ENCODE results near the gene TRIM40.

Gene TRIM40

DNA sequence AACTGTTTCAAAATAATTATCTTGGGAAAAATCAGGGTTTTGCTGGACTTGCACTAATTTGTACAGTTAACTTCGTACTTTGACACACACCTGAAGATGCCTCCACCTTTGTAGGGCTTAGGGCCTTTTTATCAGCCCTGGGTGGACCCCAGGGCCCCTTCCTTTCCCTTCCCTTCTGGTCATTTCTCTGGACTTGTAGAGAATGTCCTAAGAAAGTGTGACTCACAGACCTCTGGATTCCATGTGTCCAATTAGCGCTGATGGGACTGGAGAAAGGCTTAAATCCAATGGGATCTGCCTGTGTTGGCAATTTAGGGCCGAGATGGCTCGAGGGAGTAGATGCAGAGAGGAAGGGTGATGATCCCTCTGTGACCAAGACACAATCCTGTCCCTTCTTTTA is 36.7 kb downstream of the TRIM40 start:
- H3K4me3 ChIP-seq (ENCODE audit: low read length), result no peak overlapping the region
- no peak for TF ChIP-seq ZNF274 (IDR thresholded peaks at IDR 0.05; ENCODE audit: low read depth, low read length)

DNA sequence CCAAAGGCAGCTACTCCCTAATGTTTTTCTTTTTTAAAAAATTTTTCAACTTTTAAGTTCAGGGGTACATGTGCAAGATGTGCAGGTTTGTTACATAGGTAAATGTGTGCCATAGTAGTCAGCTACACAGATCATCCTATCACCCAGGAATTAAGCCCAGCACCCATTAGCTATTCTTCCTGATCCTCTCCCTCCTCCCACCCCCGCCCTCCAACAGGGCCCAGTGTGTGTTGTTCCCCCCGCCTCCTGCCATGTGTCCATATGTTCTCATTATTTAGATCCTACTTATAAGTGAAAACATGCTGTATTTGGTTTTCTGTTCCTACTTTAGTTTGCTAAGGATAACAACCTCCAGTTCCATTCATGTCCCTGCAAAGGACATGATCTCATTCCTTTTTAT is 39.8 kb downstream of the TRIM40 start:
- TF ChIP-seq ZNF274 (IDR thresholded peaks at IDR 0.05; ENCODE audit: low read depth, low read length), result no peak
- no peak overlapping the region for H3K4me3 ChIP-seq (ENCODE audit: low read length)

DNA sequence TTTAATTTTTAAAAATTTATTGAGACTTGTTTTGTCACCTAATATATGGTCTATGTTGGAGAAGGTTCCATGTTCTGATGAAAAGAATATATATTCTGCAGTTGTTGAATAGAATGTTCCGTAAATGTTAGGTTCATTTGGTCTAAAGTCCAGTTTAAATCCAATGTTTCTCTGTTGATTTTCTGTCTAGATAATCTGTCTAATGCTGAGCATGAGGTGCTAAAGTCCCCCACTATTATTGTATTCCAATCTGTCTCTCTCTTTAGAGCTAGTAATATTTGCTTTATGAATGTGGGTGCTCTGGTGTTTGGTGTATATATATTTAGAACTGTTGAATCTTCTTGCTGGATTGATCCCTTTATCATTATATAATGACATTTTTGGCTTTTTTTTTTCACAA is 42.9 kb downstream of the TRIM40 start:
- TF ChIP-seq ZNF274 (IDR thresholded peaks at IDR 0.05; ENCODE audit: low read depth, low read length), result no peak
- H3K4me3 ChIP-seq (ENCODE audit: low read length), result no peak overlapping the region

GRCh38 chr6:30180145-30180544 is 44.2 kb downstream of the TRIM40 start:
- H3K4me3 ChIP-seq (ENCODE audit: low read length), result no peak overlapping the region
- TF ChIP-seq ZNF274 (IDR thresholded peaks at IDR 0.05; ENCODE audit: low read depth, low read length), result no peak

- no peak overlapping the region for H3K4me3 ChIP-seq (ENCODE audit: low read length)
- no peak for TF ChIP-seq ZNF274 (IDR thresholded peaks at IDR 0.05; ENCODE audit: low read depth, low read length)
Observed at GRCh38 chr6:30184417-30185031, 48.6 kb downstream of the TRIM40 start.

GRCh38 chr6:30185846-30186484 is 50.0 kb downstream of the TRIM40 start:
- no peak overlapping the region for H3K4me3 ChIP-seq (ENCODE audit: low read length)

GRCh38 chr6:30188541-30188940 is 52.6 kb downstream of the TRIM40 start:
- no peak overlapping the region for H3K4me3 ChIP-seq (ENCODE audit: low read length)

More at GRCh38 chr6:30185846-30186484, 50.0 kb downstream of the TRIM40 start:
- no peak for TF ChIP-seq ZNF274 (IDR thresholded peaks at IDR 0.05; ENCODE audit: low read depth, low read length)

DNA sequence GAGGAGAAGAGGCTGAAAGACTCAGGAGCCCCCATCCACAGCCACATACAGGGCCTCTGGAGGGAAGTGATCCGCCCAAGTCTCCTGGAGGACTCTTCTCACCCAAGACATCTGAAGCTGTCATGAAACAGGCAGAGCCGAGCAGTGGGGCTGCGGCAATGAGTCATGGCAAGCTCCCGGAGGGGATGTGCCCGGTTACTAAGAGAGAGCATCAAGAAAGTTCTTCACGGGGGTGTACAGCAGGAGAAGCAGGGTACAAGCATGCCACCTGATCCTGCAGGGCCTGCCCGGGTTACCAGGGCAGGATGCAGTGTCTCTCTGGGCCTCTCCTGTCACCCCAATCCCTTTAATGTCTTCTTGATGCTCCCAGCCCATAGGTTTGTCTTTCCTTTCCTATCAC is 56.1 kb downstream of the TRIM40 start:
- H3K4me3 ChIP-seq (ENCODE audit: low read length), result no peak overlapping the region
- TF ChIP-seq ZNF274 (IDR thresholded peaks at IDR 0.05; ENCODE audit: low read depth, low read length), result no peak

More at GRCh38 chr6:30188541-30188940, 52.6 kb downstream of the TRIM40 start:
- TF ChIP-seq ZNF274 (IDR thresholded peaks at IDR 0.05; ENCODE audit: low read depth, low read length), result no peak

DNA sequence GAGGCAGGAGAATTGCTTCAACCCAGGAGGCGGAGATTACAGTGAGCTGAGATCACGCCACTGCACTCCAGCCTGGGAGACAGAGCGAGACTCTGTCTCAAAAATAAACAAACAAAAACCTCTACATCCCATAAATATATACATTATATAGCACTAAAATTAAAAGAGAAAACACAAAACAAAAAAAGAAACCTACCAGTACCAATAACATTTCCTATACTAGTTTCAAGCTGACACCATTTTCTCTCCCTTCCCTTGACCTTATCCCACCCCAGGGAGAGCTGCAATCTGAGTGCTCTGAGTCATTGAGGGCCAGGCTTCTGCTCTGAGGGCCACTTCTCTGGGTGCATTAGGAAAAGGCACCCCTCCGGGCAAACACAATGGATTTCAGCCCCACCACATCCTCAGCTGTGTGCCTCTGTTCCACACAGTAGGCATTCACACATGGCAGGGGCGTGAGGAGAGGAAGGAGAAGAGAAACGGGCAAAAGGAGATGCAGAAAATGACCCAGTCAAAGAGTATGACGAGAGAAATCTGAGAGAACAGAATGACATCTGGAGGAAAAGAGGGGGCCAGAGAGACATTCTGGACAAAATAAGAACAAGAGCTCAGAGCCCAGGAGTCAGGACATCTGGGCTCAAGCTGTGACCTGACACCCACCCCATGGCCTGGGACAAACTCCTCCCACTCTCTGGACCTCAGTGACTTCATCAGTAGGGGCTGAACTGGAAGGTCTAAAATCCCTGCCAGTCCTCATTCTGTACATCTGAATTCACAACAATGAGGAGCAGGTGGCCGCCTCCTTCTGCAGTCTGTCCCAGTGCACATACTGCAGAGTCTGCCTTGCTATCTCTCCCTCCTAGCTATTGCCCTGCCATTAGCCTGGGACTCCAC is 59.1 kb downstream of the TRIM40 start:
- no peak for TF ChIP-seq ZNF274 (IDR thresholded peaks at IDR 0.05; ENCODE audit: low read depth, low read length)
- H3K4me3 ChIP-seq (ENCODE audit: low read length), result no peak overlapping the region

DNA sequence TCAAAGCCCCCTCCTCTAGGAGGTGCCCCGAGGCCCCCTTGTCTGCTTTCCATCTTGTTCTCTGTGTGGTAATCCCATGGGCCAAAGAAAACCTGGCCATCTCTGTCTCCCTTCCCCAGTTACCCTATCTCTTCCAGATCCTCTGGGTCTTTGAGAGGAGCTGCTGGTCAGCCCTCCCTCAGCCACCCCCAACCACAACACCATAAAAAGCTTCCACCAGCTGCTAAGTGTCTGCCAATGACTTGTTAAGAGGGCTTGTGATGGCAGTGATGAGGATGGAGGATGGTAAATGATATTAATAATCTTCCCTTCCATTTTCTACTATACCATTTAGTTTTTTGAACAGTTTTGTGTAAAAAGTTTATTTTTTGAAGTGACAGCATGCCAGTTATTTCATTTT is 60.0 kb downstream of the TRIM40 start:
- no peak for TF ChIP-seq ZNF274 (IDR thresholded peaks at IDR 0.05; ENCODE audit: low read depth, low read length)
- H3K4me3 ChIP-seq (ENCODE audit: low read length), result no peak overlapping the region

DNA sequence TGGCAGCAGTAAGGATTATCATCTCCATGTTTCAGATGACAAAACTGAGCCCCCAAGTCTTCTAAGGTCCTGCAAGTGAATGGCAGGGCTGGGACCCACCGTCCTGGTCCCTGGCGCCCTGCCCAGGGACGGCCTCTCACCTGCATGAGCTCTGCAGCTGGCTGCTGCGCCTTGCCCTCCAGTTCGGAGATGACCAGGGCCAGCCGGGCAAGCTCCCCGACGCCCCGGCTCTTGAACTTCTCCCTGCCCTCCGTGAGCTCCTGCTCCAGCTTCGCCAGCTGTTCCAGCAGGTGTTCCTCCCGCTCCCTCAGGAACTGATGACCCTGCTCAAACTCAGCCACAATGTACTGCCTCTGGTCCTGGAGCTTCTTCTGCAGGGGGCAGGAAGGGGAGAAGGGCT is 60.4 kb downstream of the TRIM40 start:
- TF ChIP-seq ZNF274 (IDR thresholded peaks at IDR 0.05; ENCODE audit: low read depth, low read length), result no peak
- H3K4me3 ChIP-seq (ENCODE audit: low read length), result no peak overlapping the region
